Measurements from ENCODE around the gene BRSK1.

BRSK1 gene

DNA sequence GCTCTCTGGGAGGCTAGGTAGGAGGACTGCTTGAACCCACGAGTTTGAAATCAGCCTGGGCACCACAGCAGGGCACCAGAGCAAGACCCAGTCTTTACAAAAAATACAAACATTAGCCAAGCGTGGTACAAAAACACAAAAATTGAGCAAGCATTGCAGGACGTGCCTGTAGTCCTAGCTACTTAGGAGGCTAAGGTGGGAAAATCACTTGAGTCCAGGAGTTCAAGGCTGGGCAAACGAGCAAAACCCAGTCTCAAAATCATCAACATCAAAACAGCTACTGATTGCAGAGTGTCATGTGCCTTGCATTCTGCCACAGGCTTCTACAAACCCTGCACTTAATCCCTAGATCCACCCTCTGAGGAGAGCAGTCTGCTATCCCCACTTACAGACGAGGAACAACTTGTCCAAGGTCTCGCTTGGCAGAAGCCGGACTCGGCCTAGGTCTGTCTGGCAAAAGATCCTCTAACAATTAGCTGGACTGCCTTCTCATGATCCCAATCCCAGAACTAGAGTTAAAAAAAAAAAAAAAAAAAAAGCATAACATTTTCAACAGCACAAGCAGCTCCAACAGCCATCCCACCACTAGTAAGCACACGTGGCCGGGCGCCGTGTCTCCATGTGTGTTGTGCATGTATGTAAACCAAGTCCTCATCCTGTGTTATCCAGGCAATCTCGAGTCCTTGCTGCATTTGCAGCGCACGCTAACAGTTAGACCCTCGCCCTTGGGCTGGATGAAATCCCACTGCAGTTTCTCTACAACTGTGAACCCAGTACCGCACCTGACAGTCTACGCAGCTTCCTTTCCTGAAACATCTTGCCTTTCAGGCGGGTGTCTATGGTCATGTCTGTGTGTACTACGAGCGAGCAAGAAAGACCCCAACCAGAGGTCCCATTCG, 27.0 kb upstream of the BRSK1 start:
- CTCF ChIA-PET, result interaction anchor here (0.8 to 3.6 kb wide), 8 partner anchors 11 to 211 kb away, joined by 3 to 12 read pairs (median 4); no protein-coding TSS in a partner anchor
- POLR2A ChIA-PET, result interaction anchor here (0.6 to 1.3 kb wide), 2 partner anchors 19 to 149 kb away, joined by 4 to 6 read pairs; no protein-coding TSS in a partner anchor
- DNase-seq (ENCODE audit: extremely low spot score), result no peak

DNA sequence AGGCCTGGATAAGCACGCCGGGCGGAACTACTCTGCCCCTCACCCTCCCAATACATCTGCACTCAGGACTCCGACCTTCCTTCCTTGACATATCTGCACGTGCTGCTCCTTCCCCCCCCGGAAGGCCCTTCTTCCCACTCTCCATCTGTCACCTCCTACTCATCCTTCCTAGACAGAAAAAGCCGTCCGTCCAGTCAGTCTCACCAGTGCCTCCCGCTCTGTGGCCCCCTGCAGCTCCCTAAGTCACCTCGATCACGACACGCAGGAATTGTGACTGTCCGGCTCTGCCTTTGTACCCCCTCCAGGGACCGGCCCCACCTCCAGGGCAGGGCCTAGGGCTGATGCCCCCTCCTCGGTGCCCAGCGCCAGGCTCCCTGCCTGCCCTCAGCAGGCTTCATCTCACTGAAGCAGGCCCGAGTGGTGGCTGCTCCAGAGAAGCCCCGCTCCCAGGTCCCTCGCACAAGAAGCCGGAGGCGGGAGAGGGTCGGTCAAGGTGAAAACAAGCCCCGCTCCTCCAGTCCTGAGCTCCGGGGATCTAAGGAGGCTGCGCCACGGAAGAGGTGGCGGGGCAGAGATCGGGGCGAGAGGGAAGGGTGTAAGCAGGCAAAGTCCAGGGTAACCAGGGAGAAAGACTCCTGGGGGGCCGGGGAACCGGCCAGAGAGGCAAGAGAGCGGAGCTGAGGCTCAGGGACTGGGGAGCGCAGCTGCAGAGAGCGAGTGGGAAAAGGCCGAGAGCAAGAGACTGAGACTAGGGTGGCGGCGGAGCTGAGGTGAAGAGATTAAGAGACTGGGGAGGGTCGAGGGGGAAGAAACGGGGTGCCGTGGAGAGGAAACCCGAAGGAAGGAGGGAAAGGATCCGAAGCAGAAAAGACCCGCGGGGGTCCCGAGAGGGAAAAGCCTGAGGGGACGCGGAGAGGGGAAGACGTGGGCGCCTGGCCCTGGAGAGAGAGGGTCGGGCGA, 26.1 kb upstream of the BRSK1 start:
- POLR2A ChIA-PET, result interaction anchor here (0.6 to 2.1 kb wide), 2 partner anchors 19 to 148 kb away, joined by 4 to 7 read pairs; no protein-coding TSS in a partner anchor
- CTCF ChIA-PET, result interaction anchor here (0.8 to 3.0 kb wide), 4 partner anchors 24 to 161 kb away, joined by 3 to 12 read pairs (median 4); no protein-coding TSS in a partner anchor

More for the DNA sequence above, 27.0 kb upstream of the BRSK1 start:
- TF ChIP-seq, protein P1, sequence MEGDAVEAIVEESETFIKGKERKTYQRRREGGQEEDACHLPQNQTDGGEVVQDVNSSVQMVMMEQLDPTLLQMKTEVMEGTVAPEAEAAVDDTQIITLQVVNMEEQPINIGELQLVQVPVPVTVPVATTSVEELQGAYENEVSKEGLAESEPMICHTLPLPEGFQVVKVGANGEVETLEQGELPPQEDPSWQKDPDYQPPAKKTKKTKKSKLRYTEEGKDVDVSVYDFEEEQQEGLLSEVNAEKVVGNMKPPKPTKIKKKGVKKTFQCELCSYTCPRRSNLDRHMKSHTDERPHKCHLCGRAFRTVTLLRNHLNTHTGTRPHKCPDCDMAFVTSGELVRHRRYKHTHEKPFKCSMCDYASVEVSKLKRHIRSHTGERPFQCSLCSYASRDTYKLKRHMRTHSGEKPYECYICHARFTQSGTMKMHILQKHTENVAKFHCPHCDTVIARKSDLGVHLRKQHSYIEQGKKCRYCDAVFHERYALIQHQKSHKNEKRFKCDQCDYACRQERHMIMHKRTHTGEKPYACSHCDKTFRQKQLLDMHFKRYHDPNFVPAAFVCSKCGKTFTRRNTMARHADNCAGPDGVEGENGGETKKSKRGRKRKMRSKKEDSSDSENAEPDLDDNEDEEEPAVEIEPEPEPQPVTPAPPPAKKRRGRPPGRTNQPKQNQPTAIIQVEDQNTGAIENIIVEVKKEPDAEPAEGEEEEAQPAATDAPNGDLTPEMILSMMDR (IDR thresholded peaks at IDR 0.05; ENCODE audit: control extremely low read depth, extremely low read depth, low read depth, missing control alignments), result no peak

DNA sequence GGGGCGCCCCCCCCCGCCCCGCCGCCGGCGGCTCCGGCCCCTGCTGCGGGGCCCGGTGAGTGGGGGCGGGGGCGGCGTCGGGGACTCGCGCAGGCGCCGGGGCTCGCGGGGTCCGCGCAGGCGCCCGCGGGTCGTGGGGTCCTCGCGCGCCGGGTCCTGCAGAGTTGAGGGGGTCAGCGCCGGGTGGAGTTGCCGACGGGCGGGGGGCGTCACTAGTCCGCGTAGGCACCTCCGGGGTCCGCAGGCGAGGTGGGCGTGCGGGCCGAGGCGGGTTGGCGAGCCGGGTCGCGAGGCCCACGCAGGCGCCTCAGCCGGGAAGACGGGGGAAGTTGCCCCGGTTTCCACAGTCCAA, 25.3 kb upstream of the BRSK1 start:
- ChIA-PET POLR2A (interaction anchor here (2.1 kb wide), 1 partner anchor 18 kb away, joined by 7 read pairs; no protein-coding TSS in a partner anchor), CTCF (interaction anchor here (1.1 to 1.7 kb wide), 2 partner anchors 23 to 245 kb away, joined by 3 to 5 read pairs; no protein-coding TSS in a partner anchor)
- TF ChIP-seq, protein P1 (IDR thresholded peaks at IDR 0.05; ENCODE audit: control extremely low read depth, extremely low read depth, low read depth, missing control alignments), result no peak
- DNase-seq (ENCODE audit: extremely low spot score), result peak; percentile 68

More for the DNA sequence above, 26.1 kb upstream of the BRSK1 start:
- TF ChIP-seq, protein P1 (IDR thresholded peaks at IDR 0.05; ENCODE audit: control extremely low read depth, extremely low read depth, low read depth, missing control alignments), result no peak
- no peak for DNase-seq (ENCODE audit: extremely low spot score)

DNA sequence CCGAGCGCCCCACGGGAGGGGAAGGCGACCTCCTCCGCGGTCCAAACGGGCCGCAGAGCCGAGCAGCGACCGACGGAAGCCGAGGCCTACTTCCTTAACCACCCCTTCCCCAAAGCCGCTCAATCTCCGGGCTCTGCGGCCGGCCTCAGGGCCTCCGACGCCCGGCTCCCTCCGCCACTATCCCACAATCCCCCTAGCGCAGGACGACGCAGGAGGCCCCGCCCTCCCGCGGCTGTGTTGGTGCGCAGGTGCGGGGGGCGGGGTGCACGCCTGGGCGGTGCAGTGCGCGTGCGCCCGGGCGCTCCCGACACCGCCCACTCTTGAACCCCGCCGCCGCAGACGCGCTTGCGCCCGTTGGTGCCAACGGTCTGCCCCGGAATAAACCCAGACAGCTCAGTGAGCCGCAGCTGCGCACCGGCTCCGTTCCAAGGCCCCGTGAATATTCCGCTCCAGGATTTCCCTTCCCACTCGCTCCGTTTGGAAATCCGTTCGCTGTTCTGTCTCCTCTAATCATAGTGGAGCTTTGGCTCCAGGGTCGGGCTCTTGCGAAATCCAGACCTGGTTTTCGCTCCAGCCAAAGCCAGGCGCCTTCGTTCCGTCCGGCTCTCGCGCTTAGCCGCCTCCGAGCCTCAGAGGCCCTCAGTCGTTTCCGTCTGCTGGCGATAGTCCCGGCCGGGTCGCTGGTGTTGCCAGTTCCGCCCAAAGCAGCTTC, 24.8 kb upstream of the BRSK1 start, which contains the start of gene PPP6R1:
Gene PPP6R1 (minus strand): TSS at position 190 of the 712 bp plus-strand sequence. CDS start 11,914 bp downstream, outside the sequence.
- POLR2A ChIA-PET, result interaction anchor here (0.8 to 2.1 kb wide), 3 partner anchors 18 to 148 kb away, joined by 4 to 8 read pairs (median 7); partner anchors contain the start of gene UBE2S
- CTCF ChIA-PET, result interaction anchor here (1.1 to 2.1 kb wide), 6 partner anchors 8 to 245 kb away, joined by 3 to 5 read pairs (median 5); no protein-coding TSS in a partner anchor
- DNase-seq (ENCODE audit: extremely low spot score), result peak; percentile 97

DNA sequence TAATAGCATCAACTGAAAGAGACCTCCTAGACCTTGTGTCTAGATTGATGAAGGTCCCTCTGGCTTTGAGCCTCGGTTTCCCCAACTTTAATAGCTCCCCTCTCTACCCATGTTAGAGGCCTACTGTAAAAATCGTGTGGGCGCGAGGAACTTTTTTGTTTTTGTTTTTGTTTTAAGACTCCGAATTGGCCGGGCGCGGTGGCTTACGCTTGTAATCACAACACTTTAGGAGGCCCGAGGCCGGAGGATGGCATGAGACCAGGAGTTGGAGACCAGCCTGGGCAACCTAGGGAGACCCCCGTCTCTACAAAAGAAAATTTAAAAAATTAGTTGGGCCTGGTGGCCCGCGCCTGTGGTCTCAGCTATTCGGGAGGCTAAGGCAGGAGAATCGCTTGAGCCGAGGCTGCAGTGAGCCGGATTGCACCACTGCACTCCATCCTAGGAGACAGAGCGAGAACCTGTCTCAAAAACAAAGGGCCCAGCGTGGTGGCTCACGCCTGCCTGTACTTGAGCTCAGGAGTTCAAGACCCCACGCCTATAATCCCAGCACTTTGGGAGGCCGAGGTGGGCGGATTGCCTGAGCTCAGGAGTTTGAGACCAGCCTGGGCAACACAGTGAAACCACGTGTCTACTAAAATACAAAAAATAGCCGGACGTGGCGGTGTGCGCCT, 24.1 kb upstream of the BRSK1 start:
- ChIA-PET POLR2A (interaction anchor here (0.7 to 2.1 kb wide), 4 partner anchors 17 to 148 kb away, joined by 4 to 14 read pairs (median 8); partner anchors contain the start of gene UBE2S), CTCF (interaction anchor here (1.1 to 2.1 kb wide), 7 partner anchors 9 to 244 kb away, joined by 3 to 5 read pairs (median 5); no protein-coding TSS in a partner anchor)
- DNase-seq (ENCODE audit: extremely low spot score), result no peak
- TF ChIP-seq, protein P1 (IDR thresholded peaks at IDR 0.05; ENCODE audit: control extremely low read depth, extremely low read depth, low read depth, missing control alignments), result no peak

More for the DNA sequence above, 24.8 kb upstream of the BRSK1 start, which contains the start of gene PPP6R1:
- TF ChIP-seq, protein P1 (IDR thresholded peaks at IDR 0.05; ENCODE audit: control extremely low read depth, extremely low read depth, low read depth, missing control alignments), result no peak

Measured in GM10248 (cell line).